HUES64 (cell line): ENCODE data around the gene DUSP22.

ENCODE experiments used
- H3K27ac ChIP-seq: 2 replicates; pipeline ENCODE4 v1.7.0; 2013; ENCODE audit warnings: low read depth, low read length, inconsistent platforms
- H3K27me3 ChIP-seq: 2 replicates; pipeline ENCODE4 v1.6.1; 2013; ENCODE audit warnings: mild to moderate bottlenecking, low read length; ENCODE audit not compliant: insufficient read depth
- H3K36me3 ChIP-seq: 2 replicates; pipeline ENCODE4 v1.6.1; 2013; ENCODE audit warnings: mild to moderate bottlenecking, low read length; ENCODE audit not compliant: insufficient read depth
- H3K4me1 ChIP-seq: 2 replicates; pipeline ENCODE4 v1.6.1; 2013; ENCODE audit warnings: mild to moderate bottlenecking, low read length, moderate library complexity; ENCODE audit not compliant: insufficient read depth
- H3K4me3 ChIP-seq: 2 replicates; pipeline ENCODE4 v1.5.1; 2013; ENCODE audit warnings: mild to moderate bottlenecking, low read length, moderate library complexity
- H3K9ac ChIP-seq: 2 replicates; pipeline ENCODE4 v1.6.1; 2013; ENCODE audit warnings: mild to moderate bottlenecking, low read depth, low read length
- H3K9me3 ChIP-seq: 2 replicates; pipeline ENCODE4 v1.6.1; 2013; ENCODE audit warnings: low read depth, low read length; ENCODE audit not compliant: insufficient read depth
- WGBS: fragments of 150-250, 120-280 bp; methylation state at CpG from one replicate; pipeline ENCODE4 v1.1.7; 2013; ENCODE audit warnings: missing lambda C conversion rate; 5-methylcytosine and 5-hydroxymethylcytosine counted together

The DUSP22 gene

GRCh38 chr6:343960-344815 lies 51.9 kb downstream of the DUSP22 start:
- 93% methylated on average over 20 of the region's 20 CpGs for WGBS
- peaks cover 19% of the 10 kb centered on the region for H3K9me3 ChIP-seq
- H3K4me1 ChIP-seq, result no peaks in the 10 kb centered on the region
- H3K9ac ChIP-seq, result no peak overlapping the region
- no peaks in the 10 kb centered on the region for H3K27me3 ChIP-seq
- no peak overlapping the region for H3K27ac ChIP-seq
- no peaks in the 10 kb centered on the region for H3K36me3 ChIP-seq
- H3K4me3 ChIP-seq, result no peak overlapping the region

GRCh38 chr6:344816-345340 lies 52.6 kb downstream of the DUSP22 start:
- peaks cover 19% of the 10 kb centered on the region for H3K9me3 ChIP-seq
- no peak overlapping the region for H3K9ac ChIP-seq

GRCh38 chr6:345747-346385 lies 53.6 kb downstream of the DUSP22 start:
- no peak overlapping the region for H3K4me3 ChIP-seq
- no peaks in the 10 kb centered on the region for H3K4me1 ChIP-seq
- H3K27ac ChIP-seq, result no peak overlapping the region
- no peaks in the 10 kb centered on the region for H3K36me3 ChIP-seq
- H3K27me3 ChIP-seq, result no peaks in the 10 kb centered on the region
- WGBS, result 94% methylated on average over 17 of the region's 17 CpGs
- H3K9me3 ChIP-seq, result peaks cover 20% of the 10 kb centered on the region
- no peak overlapping the region for H3K9ac ChIP-seq

More at GRCh38 chr6:344816-345340, 52.6 kb downstream of the DUSP22 start:
- Histone ChIP-seq H3K4me3 (no peak overlapping the region), H3K27ac (no peak overlapping the region), H3K36me3 (no peaks in the 10 kb centered on the region), H3K4me1 (no peaks in the 10 kb centered on the region), H3K27me3 (no peaks in the 10 kb centered on the region)
- WGBS, result 93% methylated on average over 8 of the region's 8 CpGs

GRCh38 chr6:346386-347030 lies 54.2 kb downstream of the DUSP22 start:
- H3K9me3 ChIP-seq, result peaks cover 22% of the 10 kb centered on the region

GRCh38 chr6:347232-347631 lies 54.9 kb downstream of the DUSP22 start:
- H3K9ac ChIP-seq, result no peak overlapping the region
- peaks cover 15% of the 10 kb centered on the region for H3K9me3 ChIP-seq
- H3K36me3 ChIP-seq, result no peaks in the 10 kb centered on the region
- H3K4me3 ChIP-seq, result no peak overlapping the region
- H3K27me3 ChIP-seq, result no peaks in the 10 kb centered on the region
- H3K4me1 ChIP-seq, result no peaks in the 10 kb centered on the region
- H3K27ac ChIP-seq, result no peak overlapping the region
- 83% methylated on average over 4 of the region's 4 CpGs for WGBS

More at GRCh38 chr6:346386-347030, 54.2 kb downstream of the DUSP22 start:
- Histone ChIP-seq H3K4me3 (no peak overlapping the region), H3K36me3 (no peaks in the 10 kb centered on the region), H3K27ac (no peak overlapping the region), H3K9ac (no peak overlapping the region), H3K27me3 (no peaks in the 10 kb centered on the region), H3K4me1 (no peaks in the 10 kb centered on the region)
- WGBS, result 89% methylated on average over 10 of the region's 10 CpGs

- 94% methylated on average over 27 of the region's 27 CpGs for WGBS
- Histone ChIP-seq H3K36me3 (no peaks in the 10 kb centered on the region), H3K4me1 (no peaks in the 10 kb centered on the region)
Measured at GRCh38 chr6:347951-348859, 55.9 kb downstream of the DUSP22 start.

GRCh38 chr6:348860-349396 lies 56.6 kb downstream of the DUSP22 start:
- Histone ChIP-seq H3K4me3 (no peak overlapping the region), H3K9me3 (peaks cover 15% of the 10 kb centered on the region), H3K9ac (no peak overlapping the region), H3K4me1 (no peaks in the 10 kb centered on the region), H3K27me3 (no peaks in the 10 kb centered on the region), H3K36me3 (no peaks in the 10 kb centered on the region), H3K27ac (no peak overlapping the region)
- WGBS, result 91% methylated on average over 21 of the region's 21 CpGs

More at GRCh38 chr6:347951-348859, 55.9 kb downstream of the DUSP22 start:
- H3K27ac ChIP-seq, result no peak overlapping the region
- no peaks in the 10 kb centered on the region for H3K27me3 ChIP-seq
- H3K9ac ChIP-seq, result no peak overlapping the region
- no peak overlapping the region for H3K4me3 ChIP-seq
- peaks cover 15% of the 10 kb centered on the region for H3K9me3 ChIP-seq

GRCh38 chr6:349491-349921 lies 57.2 kb downstream of the DUSP22 start:
- Histone ChIP-seq H3K27ac (no peak overlapping the region), H3K9ac (no peak overlapping the region), H3K4me3 (no peak overlapping the region), H3K36me3 (no peaks in the 10 kb centered on the region), H3K4me1 (no peaks in the 10 kb centered on the region), H3K9me3 (peaks cover 15% of the 10 kb centered on the region), H3K27me3 (no peaks in the 10 kb centered on the region)
- 80% methylated on average over 6 of the region's 6 CpGs for WGBS

- H3K9me3 ChIP-seq, result peaks cover 15% of the 10 kb centered on the region
- H3K9ac ChIP-seq, result no peak overlapping the region
- no peak overlapping the region for H3K4me3 ChIP-seq
- H3K27me3 ChIP-seq, result no peaks in the 10 kb centered on the region
- H3K27ac ChIP-seq, result no peak overlapping the region
- no peaks in the 10 kb centered on the region for H3K36me3 ChIP-seq
- 95% methylated on average over 9 of the region's 9 CpGs for WGBS
- no peaks in the 10 kb centered on the region for H3K4me1 ChIP-seq
Measured at GRCh38 chr6:350371-350770, 58.1 kb downstream of the DUSP22 start.
